Hepatocyte (in vitro differentiated cells): Measurements from ENCODE around the gene CRADD.

Experiments
- CTCF ChIP-seq: fragments of 200-600 bp; sonication (generic); IDR thresholded peaks from 2 replicates; pipeline ENCODE4 v1.5.1; 2016; ENCODE audit warnings: antibody characterized with exemption, mild to moderate bottlenecking; ENCODE audit not compliant: poor library complexity
- EZH2 ChIP-seq: fragments of 200-600 bp; sonication (generic); IDR thresholded peaks from 2 replicates; pipeline ENCODE4 v1.6.1; 2016; ENCODE audit warnings: antibody characterized with exemption, mild to moderate bottlenecking, borderline replicate concordance
- EZH2phosphoT487 ChIP-seq: fragments of 200-600 bp; sonication (generic); IDR thresholded peaks from one replicate; pipeline ENCODE4 v1.6.1; 2018; ENCODE audit warnings: antibody characterized with exemption, mild to moderate bottlenecking, low read depth, moderate library complexity; ENCODE audit not compliant: unreplicated experiment, severe bottlenecking

- no peak for TF ChIP-seq CTCF
- TF ChIP-seq EZH2phosphoT487, result no peak
- no peak for TF ChIP-seq EZH2
Observed at GRCh38 chr12:93844164-93844784, 167.1 kb downstream of the CRADD start.
